Measurements from ENCODE around the gene TOGARAM2. TPM values are rescaled to one million over a fixed set of nuclear protein-coding genes. Genes with fewer than 3 reads are reported as not detected.

The TOGARAM2 gene
- total and polyA plus RNA-seq, 7 experiments from 2014 or later = 0.58 to 4.9 (median 1.4) TPM; not detected in 1

DNA sequence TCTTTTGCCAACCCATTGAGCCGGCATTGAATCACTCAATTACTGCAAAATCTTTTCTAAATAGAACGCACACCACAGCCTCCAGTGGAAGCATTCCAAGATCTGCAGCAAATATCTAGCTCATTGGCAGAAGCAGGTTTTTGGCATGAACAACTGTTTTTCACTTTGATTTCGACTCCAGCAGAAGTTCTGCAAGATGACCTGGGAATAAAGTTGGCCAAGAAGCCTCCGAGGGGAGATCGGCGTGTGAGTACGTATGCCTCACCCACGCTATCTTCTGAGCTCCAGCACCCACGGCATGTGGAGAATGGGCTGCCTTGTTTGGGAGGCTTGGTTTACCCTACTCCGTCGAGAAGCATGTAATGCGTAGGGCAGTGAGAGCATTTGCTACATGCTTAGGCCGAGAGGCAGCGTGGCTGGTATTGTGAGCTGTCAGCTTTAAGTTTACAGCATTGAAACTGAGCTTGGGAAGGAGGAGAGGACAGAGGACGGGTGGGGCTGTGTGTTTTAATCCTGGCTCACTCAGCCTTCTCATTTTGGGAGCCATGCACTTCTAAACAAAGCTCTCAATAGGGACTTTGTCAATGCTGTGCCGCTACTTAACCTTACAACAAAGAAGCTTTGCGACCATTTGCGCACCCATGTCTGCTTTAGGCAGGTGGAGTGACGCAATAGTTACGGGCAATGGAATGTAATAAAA lies 82.7 kb downstream of the TOGARAM2 start:
- intact Hi-C loops (cut with micrococcal nuclease) = no loop called here
- ChIA-PET CTCF (no interaction called here), POLR2A (no interaction called here)
- H3K27me3 ChIP-seq (ENCODE audit: control insufficient read depth in 2 of 2, insufficient read depth in 2 of 2, low read length in 2 of 2) = no peaks in the 10 kb centered on the region
- no peaks in the 10 kb centered on the region for H3K9me3 Mint-ChIP-seq
- no peaks in the 10 kb centered on the region for H3K27me3 Mint-ChIP-seq
- no peak for DNase-seq
- H3K27ac ChIP-seq (ENCODE audit: low read depth, low read length) = no peak overlapping the region
- no peak overlapping the region for H3K4me3 Mint-ChIP-seq
- H3K9me3 ChIP-seq (ENCODE audit: control insufficient read depth in 2 of 3, low read length in 3 of 3) = no peaks in the 10 kb centered on the region
- no peak overlapping the region for H3K27ac Mint-ChIP-seq
- H3K36me3 Mint-ChIP-seq = no peaks in the 10 kb centered on the region
- H3K4me3 ChIP-seq (ENCODE audit: low read length) = no peak overlapping the region
- ATAC-seq = no peak
- H3K4me1 Mint-ChIP-seq = peaks cover 0 to 12% (median 7%) of the 10 kb centered on the region in 7 donors
- no peaks in the 10 kb centered on the region for H3K4me1 ChIP-seq (ENCODE audit: control insufficient read depth in 2 of 2, insufficient read depth in 2 of 2, low read length in 2 of 2)
- no peaks in the 10 kb centered on the region for H3K36me3 ChIP-seq (ENCODE audit: control insufficient read depth in 2 of 3, insufficient read depth in 3 of 3, low read length in 3 of 3)

DNA sequence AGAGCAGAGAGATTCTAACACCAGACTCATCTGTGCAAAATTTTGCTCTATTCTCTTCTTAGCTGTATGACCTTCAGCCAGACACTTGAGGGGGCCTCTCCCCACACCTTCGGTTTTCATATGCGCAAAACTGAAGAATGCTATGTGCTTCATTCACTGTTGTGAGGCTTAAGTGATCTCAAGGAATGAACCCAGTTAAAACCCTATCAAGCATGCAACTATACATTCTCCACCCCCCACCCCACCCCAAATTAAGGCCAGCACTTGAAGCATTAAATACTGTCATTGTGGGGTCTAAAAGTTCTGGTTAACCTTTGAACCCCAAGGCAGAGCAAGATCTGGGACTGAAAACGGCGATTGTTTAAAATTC lies 83.2 kb downstream of the TOGARAM2 start:
- Histone ChIP-seq H3K36me3 (ENCODE audit: control insufficient read depth in 2 of 3, insufficient read depth in 3 of 3, low read length in 3 of 3) (no peaks in the 10 kb centered on the region), H3K27ac (ENCODE audit: low read depth, low read length) (no peak overlapping the region), H3K4me1 (ENCODE audit: control insufficient read depth in 2 of 2, insufficient read depth in 2 of 2, low read length in 2 of 2) (no peaks in the 10 kb centered on the region), H3K4me3 (ENCODE audit: low read length) (no peak overlapping the region), H3K27me3 (ENCODE audit: control insufficient read depth in 2 of 2, insufficient read depth in 2 of 2, low read length in 2 of 2) (no peaks in the 10 kb centered on the region), H3K9me3 (ENCODE audit: control insufficient read depth in 2 of 3, low read length in 3 of 3) (no peaks in the 10 kb centered on the region)
- ChIA-PET POLR2A (no interaction called here), CTCF (no interaction called here)
- H3K4me1 Mint-ChIP-seq = peaks cover 0 to 11% (median 6%) of the 10 kb centered on the region in 7 donors
- intact Hi-C loops (cut with micrococcal nuclease) = no loop called here
- H3K4me3 Mint-ChIP-seq = no peak overlapping the region
- no peaks in the 10 kb centered on the region for H3K27me3 Mint-ChIP-seq
- H3K36me3 Mint-ChIP-seq = no peaks in the 10 kb centered on the region
- ATAC-seq = no peak
- DNase-seq = no peak
- H3K9me3 Mint-ChIP-seq = no peaks in the 10 kb centered on the region
- no peak overlapping the region for H3K27ac Mint-ChIP-seq

DNA sequence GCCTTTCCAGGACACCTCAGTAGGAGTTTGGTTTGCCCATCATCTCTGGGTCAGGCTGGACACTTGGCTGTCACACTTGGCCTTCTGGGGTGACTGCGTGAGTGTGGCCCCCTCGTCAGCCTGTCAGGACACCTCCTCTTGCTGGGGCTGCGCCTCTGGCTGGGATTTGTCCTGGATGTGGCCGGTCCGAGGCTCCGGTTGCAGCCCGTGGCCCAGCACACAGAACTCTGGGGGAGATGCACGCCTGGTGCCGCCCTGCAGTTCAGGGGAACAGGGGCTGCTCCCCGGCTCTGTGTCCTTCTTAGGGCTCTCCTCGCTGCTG lies 83.6 kb downstream of the TOGARAM2 start:
- intact Hi-C loops (cut with micrococcal nuclease) = no loop called here
- ChIA-PET POLR2A (no interaction called here), CTCF (no interaction called here)
- Mint-ChIP-seq H3K4me1 (peaks cover 0 to 7% (median 3%) of the 10 kb centered on the region in 7 donors), H3K36me3 (no peaks in the 10 kb centered on the region), H3K9me3 (no peaks in the 10 kb centered on the region), H3K27me3 (no peaks in the 10 kb centered on the region), H3K4me3 (no peak overlapping the region), H3K27ac (no peak overlapping the region)
- DNase-seq = no peak
- H3K27ac ChIP-seq (ENCODE audit: low read depth, low read length) = no peak overlapping the region
- no peaks in the 10 kb centered on the region for H3K9me3 ChIP-seq (ENCODE audit: control insufficient read depth in 2 of 3, low read length in 3 of 3)
- H3K4me1 ChIP-seq (ENCODE audit: control insufficient read depth in 2 of 2, insufficient read depth in 2 of 2, low read length in 2 of 2) = no peaks in the 10 kb centered on the region
- no peak for ATAC-seq
- no peak overlapping the region for H3K4me3 ChIP-seq (ENCODE audit: low read length)
- no peaks in the 10 kb centered on the region for H3K27me3 ChIP-seq (ENCODE audit: control insufficient read depth in 2 of 2, insufficient read depth in 2 of 2, low read length in 2 of 2)
- no peaks in the 10 kb centered on the region for H3K36me3 ChIP-seq (ENCODE audit: control insufficient read depth in 2 of 3, insufficient read depth in 3 of 3, low read length in 3 of 3)

DNA sequence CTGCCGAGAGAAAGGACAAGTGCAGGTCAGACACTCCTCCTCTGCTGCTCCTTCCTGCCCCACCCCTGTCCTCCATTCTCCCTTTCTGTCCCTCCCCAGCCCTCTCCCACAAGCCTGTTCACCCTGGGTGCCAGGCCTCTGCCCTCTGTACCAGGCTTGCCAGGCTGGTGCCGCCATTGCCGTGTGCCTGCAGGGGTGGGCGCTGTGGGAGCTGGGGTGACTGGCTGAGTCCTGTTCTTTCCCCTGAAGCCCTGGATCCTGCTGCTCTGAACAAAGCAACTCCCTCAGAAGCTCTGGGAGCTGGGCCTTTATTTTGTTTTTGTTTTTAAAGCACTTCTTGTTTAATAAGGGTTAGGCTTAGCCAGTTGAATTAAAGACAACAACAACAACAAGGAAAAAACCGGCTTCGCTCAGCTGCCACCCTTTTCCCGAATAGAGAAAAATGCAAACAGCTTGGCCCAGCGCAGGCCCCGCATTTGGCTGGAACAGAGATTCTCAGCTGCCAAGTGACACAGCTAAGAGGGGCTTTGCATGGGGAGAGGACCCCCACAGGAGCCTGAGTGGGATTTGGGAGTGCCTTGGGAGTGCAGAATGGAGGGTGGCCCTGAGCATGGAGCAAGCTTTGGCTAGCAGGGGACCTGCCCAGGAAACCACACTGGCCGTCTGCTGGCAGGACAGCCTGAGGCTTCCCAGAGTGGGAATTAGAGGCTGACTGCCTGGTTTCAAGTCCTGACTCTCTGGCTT lies 84.1 kb downstream of the TOGARAM2 start:
- Mint-ChIP-seq H3K36me3 (no peaks in the 10 kb centered on the region), H3K4me3 (no peak overlapping the region), H3K27me3 (no peaks in the 10 kb centered on the region), H3K9me3 (no peaks in the 10 kb centered on the region), H3K4me1 (peaks cover 0 to 2% (median 0%) of the 10 kb centered on the region in 7 donors), H3K27ac (no peak overlapping the region)
- H3K9me3 ChIP-seq (ENCODE audit: control insufficient read depth in 2 of 3, low read length in 3 of 3) = no peaks in the 10 kb centered on the region
- DNase-seq (no peak), ATAC-seq (no peak)
- no peaks in the 10 kb centered on the region for H3K4me1 ChIP-seq (ENCODE audit: control insufficient read depth in 2 of 2, insufficient read depth in 2 of 2, low read length in 2 of 2)
- intact Hi-C loops (cut with micrococcal nuclease) = no loop called here
- CTCF ChIA-PET = no interaction called here
- POLR2A ChIA-PET = no interaction called here
- H3K27ac ChIP-seq (ENCODE audit: low read depth, low read length) = no peak overlapping the region
- no peaks in the 10 kb centered on the region for H3K36me3 ChIP-seq (ENCODE audit: control insufficient read depth in 2 of 3, insufficient read depth in 3 of 3, low read length in 3 of 3)
- H3K27me3 ChIP-seq (ENCODE audit: control insufficient read depth in 2 of 2, insufficient read depth in 2 of 2, low read length in 2 of 2) = no peaks in the 10 kb centered on the region
- H3K4me3 ChIP-seq (ENCODE audit: low read length) = no peak overlapping the region

DNA sequence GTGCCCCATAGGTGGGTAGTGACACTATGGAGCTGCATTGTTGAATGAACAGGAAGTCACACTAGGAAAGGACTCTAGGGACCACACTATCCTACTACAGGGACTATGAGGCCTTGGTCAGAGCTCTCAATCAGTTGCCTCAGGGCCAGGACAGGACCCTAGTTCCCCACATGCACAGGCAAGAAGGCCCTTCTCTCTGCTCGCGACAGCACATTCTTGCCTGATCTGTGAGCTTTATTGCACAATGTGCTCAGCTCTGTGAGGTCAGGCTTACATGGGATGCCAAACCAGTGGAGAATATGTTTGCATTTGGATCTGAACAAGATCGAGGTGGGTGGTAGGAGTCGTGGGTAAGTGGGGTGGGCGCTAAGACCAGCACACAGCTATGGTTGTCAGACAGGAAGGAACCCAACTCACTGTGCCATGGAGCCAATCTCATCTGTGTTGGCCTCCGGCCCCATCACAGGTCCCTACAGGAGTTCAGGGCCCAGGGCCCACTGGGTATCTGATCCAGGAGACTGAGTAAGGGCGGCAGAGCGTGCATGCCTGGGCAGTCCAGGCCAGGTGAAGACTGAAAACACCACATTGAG lies 85.3 kb downstream of the TOGARAM2 start:
- H3K36me3 Mint-ChIP-seq = no peaks in the 10 kb centered on the region
- POLR2A ChIA-PET = no interaction called here
- Histone ChIP-seq H3K27me3 (ENCODE audit: control insufficient read depth in 2 of 2, insufficient read depth in 2 of 2, low read length in 2 of 2) (no peaks in the 10 kb centered on the region), H3K27ac (ENCODE audit: low read depth, low read length) (no peak overlapping the region), H3K4me1 (ENCODE audit: control insufficient read depth in 2 of 2, insufficient read depth in 2 of 2, low read length in 2 of 2) (no peaks in the 10 kb centered on the region), H3K36me3 (ENCODE audit: control insufficient read depth in 2 of 3, insufficient read depth in 3 of 3, low read length in 3 of 3) (no peaks in the 10 kb centered on the region), H3K9me3 (ENCODE audit: control insufficient read depth in 2 of 3, low read length in 3 of 3) (no peaks in the 10 kb centered on the region), H3K4me3 (ENCODE audit: low read length) (no peak overlapping the region)
- no peak overlapping the region for H3K4me3 Mint-ChIP-seq
- H3K4me1 Mint-ChIP-seq = no peaks in the 10 kb centered on the region
- no peaks in the 10 kb centered on the region for H3K27me3 Mint-ChIP-seq
- intact Hi-C loops (cut with micrococcal nuclease) = no loop called here
- DNase-seq (no peak), ATAC-seq (peak; percentile 30)
- peak overlapping the region in 1 of 9 donors; percentile 41 for H3K27ac Mint-ChIP-seq
- CTCF ChIA-PET = no interaction called here
- no peaks in the 10 kb centered on the region for H3K9me3 Mint-ChIP-seq

DNA sequence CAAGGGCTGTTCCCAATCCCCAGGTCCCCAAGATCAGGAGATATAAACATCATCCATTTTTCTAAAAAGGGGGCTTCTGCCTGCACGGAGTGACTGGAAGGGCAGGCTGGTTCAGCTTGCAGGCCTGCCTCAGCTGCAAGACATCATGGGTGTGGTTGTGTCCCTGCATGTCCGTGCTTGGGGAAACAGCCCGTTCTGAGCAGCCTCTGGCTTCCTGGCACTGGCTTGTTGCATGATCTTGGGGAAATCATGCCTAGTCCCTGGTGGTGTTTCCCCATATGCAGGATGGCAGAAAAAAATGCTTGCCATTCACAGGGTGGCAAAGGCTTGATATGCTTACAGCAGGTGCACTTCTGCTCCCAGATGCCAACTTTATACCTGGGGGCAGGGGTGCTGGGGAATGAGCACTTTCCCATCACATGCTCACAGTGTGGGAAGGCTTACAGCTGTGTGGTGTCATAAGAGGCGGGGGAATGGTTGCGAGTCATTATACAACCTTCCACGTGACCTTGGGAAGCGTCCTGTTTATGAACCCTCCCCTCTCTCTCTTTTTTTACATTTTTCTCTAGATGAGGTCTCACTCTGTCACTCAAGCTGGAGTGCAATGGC lies 86.0 kb downstream of the TOGARAM2 start:
- no peaks in the 10 kb centered on the region for H3K27me3 ChIP-seq (ENCODE audit: control insufficient read depth in 2 of 2, insufficient read depth in 2 of 2, low read length in 2 of 2)
- H3K27ac ChIP-seq (ENCODE audit: low read depth, low read length) = no peak overlapping the region
- ChIA-PET POLR2A (no interaction called here), CTCF (no interaction called here)
- intact Hi-C loops (cut with micrococcal nuclease) = no loop called here
- DNase-seq (no peak), ATAC-seq (no peak)
- no peaks in the 10 kb centered on the region for H3K36me3 Mint-ChIP-seq
- H3K27ac Mint-ChIP-seq = no peak overlapping the region
- H3K4me3 ChIP-seq (ENCODE audit: low read length) = no peak overlapping the region
- no peaks in the 10 kb centered on the region for H3K4me1 ChIP-seq (ENCODE audit: control insufficient read depth in 2 of 2, insufficient read depth in 2 of 2, low read length in 2 of 2)
- H3K9me3 ChIP-seq (ENCODE audit: control insufficient read depth in 2 of 3, low read length in 3 of 3) = no peaks in the 10 kb centered on the region
- no peaks in the 10 kb centered on the region for H3K4me1 Mint-ChIP-seq
- H3K27me3 Mint-ChIP-seq = no peaks in the 10 kb centered on the region
- no peak overlapping the region for H3K4me3 Mint-ChIP-seq
- H3K36me3 ChIP-seq (ENCODE audit: control insufficient read depth in 2 of 3, insufficient read depth in 3 of 3, low read length in 3 of 3) = no peaks in the 10 kb centered on the region
- H3K9me3 Mint-ChIP-seq = no peaks in the 10 kb centered on the region
